Epithelial cell of prostate (primary cell): ENCODE measurements around the gene SHROOM2.

ENCODE experiments used
- DNase-seq: peaks from one replicate; pipeline ENCODE4 v3.0.0-alpha.2; 2011; ENCODE audit warnings: low read depth, low spot score
- H3K27ac ChIP-seq: fragments of 450-650 bp; 2 replicates; pipeline ENCODE4 v1.5.1; 2017; ENCODE audit warnings: mild to moderate bottlenecking

SHROOM2 gene

DNA sequence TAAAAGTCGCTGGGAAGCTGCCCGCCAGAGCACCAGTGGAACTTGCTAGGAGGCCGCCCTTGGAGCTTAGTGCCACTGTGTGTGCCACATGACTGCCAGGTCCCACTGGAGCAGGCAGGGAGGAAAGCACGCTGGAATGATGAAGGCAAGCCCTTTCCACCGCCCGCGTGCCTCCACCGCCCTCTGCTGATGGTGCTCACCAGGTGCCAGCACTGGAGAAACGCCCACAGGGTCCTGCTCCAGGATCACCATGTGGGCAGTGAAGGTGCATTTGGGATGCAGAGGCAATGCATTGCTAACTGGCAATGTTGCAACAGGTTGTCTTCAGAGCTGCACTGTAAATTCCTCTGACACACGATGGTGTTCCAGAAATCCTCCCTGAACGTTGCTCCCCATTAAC, 76.3 kb downstream of the SHROOM2 start:
- DNase-seq, result no peak
- H3K27ac ChIP-seq, result no peak overlapping the region

DNA sequence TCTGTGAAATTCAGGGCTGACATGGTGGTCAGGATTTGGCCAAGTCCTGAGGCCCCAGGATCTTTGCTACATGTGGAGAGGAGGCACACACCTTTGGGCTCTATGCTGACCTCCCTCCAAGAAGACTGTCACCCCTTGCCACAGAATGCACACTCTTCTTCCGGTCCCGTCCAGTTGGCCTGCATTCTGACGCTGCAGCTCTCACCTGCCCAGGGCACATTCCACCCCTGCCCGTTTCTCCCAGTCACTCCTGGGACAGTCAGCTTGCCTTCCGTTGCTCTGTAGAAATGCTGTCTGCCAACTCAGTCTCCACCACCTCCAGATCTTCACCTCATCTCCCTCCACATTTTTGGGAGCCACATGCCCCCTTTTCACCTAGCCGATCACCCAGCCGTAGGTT, 76.7 kb downstream of the SHROOM2 start:
- no peak for DNase-seq
- no peak overlapping the region for H3K27ac ChIP-seq

DNA sequence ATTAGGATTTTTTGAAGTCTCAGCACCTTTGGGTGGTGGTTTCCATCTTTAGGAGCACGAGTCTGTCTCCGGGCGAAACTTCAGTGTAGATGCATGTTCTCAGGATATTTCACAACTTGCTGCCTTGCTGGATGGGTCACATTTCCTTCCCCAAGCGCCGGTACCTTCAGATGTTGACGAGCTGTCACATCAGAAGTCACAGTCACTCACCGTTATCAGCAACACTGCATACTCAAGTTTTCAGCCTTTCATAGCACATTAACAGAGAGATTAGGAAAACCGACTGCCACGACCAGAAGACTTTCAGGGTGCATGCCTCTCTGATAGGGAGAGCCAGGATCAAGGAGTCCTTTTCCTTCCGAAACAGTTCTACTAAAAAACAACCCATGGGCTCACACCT, 77.8 kb downstream of the SHROOM2 start:
- no peak for DNase-seq
- no peak overlapping the region for H3K27ac ChIP-seq

DNA sequence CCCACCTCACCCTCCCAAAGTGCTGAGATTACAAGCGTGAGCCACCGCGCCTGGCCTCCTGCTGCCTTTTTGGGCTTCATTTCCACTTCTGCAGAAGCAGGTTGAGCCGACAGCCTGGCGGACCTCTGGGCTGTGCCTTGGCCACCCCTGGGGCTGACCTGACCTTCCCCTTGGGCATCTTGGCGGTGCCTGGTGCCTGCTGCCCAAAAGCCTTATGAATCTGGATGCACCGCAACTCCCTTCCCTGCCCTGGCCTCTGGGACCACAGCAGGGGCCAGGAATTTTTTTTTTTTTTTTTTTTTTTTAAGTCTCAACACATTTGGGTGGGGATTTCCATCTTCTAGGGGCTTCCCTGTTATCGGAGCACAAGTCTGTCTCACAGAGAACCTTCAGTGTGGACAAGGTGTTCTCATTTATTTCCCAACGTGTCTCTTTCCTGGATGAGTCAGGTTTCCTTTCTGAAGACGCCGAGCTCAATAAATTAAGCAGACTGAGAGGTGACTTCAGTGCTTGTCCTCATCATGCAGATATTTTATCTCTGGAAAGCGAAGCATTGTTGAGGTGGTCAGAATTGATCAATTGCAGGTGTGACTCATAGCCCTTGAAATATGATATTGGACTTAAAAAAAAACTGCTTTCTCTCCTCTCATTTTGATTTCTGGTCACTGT, 79.7 kb downstream of the SHROOM2 start:
- peak; percentile 33 for DNase-seq

DNA sequence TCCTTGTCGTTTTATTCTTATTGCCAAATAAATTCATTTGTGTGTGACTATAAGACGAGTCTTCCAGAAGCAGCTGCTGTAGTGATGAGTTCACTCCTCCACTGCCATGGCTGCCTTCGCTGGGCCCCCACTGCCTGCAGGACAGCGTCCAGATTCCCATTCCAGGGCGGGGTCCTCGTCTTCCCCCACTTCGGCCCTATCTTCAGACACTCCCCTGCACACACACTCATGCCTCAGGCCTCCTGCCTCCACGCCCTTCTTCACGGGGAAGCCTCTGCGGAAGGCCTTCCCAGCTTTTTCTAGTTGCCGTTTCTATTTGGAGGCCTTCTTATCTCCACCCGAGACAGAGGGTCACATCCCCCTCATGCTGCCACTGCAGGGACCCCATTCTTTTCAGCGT, 80.4 kb downstream of the SHROOM2 start:
- no peak for DNase-seq
- H3K27ac ChIP-seq, result no peak overlapping the region

More for the DNA sequence above, 79.7 kb downstream of the SHROOM2 start:
- no peak overlapping the region for H3K27ac ChIP-seq

GRCh38 chrX:9867226-9867625, 81.0 kb downstream of the SHROOM2 start:
- DNase-seq, result no peak
- H3K27ac ChIP-seq, result no peak overlapping the region

DNA sequence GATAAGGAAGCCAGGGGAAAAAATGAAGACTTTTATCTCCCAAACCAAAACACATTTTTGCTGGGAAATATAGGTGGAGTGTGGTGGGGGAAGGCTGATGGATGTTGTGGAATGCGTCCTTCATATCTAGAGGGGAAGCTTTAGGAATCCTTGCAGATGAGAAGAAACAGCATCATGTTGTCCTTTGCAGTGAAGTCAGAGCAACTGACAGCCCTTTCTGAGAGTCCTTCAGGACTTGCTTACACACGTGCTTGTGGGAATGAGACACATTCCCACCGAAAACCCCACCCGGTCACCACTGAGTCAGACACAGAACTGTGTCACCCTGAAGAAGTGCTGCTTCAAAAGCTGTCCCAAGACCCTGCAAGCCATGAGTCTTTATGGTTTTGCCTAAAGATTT, 81.5 kb downstream of the SHROOM2 start:
- DNase-seq, result no peak
- no peak overlapping the region for H3K27ac ChIP-seq

DNA sequence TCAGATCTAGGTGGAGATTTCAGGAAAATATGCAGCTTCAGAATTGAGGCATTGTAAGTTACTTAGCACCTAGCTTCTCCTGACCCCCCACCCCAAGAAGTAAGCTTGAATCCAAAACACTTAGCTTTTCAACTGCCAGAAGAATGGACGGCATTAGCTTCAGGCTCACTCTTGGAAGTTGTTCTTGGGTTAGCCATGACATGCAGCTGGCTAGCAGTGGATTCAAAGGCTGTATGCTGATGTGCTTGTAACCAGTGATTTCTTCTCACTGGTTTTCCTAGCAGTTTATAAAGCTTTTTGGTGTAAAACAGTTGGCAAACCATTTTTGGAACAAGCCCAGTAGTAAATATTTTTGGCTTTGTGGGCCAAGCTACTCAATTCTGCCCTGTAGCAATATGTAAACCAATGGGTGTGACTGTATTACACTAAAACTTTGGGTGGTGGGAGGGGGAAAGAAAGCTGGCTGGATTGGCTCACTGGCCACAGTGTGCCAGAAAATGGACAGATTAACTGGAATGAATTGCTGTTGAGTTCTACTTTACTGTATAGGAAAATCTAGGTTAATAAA, 85.6 kb downstream of the SHROOM2 start:
- H3K27ac ChIP-seq, result no peak overlapping the region
- no peak for DNase-seq

GRCh38 chrX:9873360-9873759, 87.1 kb downstream of the SHROOM2 start:
- H3K27ac ChIP-seq, result no peak overlapping the region
- DNase-seq, result no peak

GRCh38 chrX:9873952-9874351, 87.7 kb downstream of the SHROOM2 start:
- peak overlapping the region; percentile 61 for H3K27ac ChIP-seq
- DNase-seq, result no peak

GRCh38 chrX:9874483-9874882, 88.3 kb downstream of the SHROOM2 start:
- DNase-seq, result no peak
- H3K27ac ChIP-seq, result peak overlapping the region; percentile 61

DNA sequence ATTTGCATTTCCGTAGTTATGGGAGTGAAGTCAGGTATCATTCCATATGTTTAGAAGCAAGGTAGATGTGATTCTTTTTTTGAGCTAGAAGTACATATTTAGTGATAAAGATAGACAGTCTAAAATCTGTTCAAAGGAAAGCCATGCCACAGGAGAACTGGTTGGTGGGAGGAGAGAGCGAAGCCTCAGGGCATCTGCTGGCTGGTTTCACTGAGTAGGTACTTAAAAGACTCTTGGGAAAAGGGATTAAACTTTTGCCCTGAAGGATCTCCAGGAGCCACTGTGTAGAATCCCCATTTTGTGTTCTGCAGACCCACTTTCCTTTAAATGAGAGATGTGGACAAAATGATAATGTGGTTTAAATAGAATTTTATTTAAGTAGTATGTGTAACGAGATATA, 89.6 kb downstream of the SHROOM2 start:
- no peak for DNase-seq
- H3K27ac ChIP-seq, result no peak overlapping the region

DNA sequence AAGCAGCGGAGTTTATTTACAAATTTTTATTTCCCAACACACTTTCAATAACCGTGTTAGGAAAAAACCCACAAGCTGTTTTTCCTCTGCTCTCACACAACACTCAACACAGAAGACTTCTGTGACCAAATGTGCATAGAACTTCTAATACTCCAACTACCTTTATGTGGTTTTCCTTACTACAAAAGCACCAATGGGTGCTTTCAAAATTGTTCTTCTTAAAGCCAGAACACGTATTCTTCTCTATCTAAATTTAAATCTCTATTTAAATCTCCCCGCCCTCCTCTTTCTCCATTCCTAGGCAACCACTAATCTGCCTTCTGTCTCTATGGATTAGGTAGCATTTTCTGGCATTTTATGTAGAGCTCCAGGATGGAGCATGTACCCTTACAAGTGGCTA, 90.0 kb downstream of the SHROOM2 start:
- no peak for DNase-seq
- H3K27ac ChIP-seq, result no peak overlapping the region

- DNase-seq, result no peak
- H3K27ac ChIP-seq, result no peak overlapping the region
Observed at GRCh38 chrX:9878146-9878820, 92.1 kb downstream of the SHROOM2 start.

GRCh38 chrX:9880237-9880636, 94.0 kb downstream of the SHROOM2 start:
- no peak overlapping the region for H3K27ac ChIP-seq
- DNase-seq, result no peak

DNA sequence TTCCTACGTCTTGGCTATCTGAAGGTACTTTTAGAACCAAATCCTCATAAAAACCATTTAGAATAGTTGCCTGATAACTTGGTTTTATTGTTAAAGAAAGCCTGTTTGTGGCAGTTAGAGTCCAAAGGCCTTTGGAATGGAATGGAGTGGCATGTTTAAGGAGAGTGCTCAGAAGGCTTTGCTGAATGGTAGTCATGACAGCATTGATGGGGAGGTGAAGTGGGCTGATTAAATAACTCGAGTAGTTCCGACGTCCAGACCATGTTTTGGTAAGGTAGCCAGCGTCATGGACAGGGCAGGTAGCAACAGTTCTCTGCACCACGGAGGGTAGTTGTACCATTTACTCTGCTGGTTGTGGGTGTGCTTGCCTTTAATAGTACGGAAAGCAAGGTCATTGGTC, 94.6 kb downstream of the SHROOM2 start:
- DNase-seq, result no peak
- H3K27ac ChIP-seq, result no peak overlapping the region

- H3K27ac ChIP-seq, result no peak overlapping the region
- DNase-seq, result no peak
Observed at GRCh38 chrX:9882669-9883446, 96.6 kb downstream of the SHROOM2 start.

- DNase-seq, result no peak
- H3K27ac ChIP-seq, result no peak overlapping the region
Observed at GRCh38 chrX:9884031-9884779, 98.0 kb downstream of the SHROOM2 start.

- no peak overlapping the region for H3K27ac ChIP-seq
- no peak for DNase-seq
Observed at GRCh38 chrX:9885150-9885549, 98.9 kb downstream of the SHROOM2 start.

DNA sequence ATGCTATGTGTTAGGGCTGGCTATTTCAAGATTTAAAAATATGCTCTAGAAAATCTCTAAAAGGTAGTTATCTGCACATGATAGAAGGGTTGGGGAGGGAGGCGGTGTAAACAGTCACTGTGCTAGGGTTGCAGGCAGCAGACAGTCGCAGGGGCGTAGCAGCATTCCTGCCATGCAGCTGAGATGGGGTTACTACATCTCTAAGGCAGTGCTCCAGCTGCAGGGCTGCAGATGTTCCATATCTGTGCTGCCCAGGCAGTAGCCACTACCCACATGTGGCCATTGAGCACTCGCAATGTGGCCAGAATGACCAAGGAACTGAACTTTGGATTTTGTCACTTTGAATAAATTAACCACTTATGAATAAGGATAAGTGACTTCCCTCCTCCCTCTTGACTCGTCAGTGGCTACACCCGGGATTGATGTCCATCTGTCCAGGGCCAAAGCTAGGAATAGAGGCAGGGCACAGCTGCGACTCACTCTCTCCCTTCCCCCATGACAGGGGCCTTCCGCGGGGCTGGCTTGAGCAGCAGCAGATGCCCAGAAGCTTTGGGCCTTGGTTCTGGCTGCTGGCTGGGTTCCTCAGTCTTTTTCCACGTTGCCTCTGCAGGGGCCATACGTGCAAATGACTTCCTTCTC, 101.5 kb downstream of the SHROOM2 start:
- no peak overlapping the region for H3K27ac ChIP-seq
- DNase-seq, result no peak
